ENCODE measurements around the gene TARDBP.
"Not testable (repeated sequence)": the region's sequence is repeated elsewhere in the genome, so short reads cannot be mapped to it uniquely, and the experiment has no call there.

The TARDBP gene

DNA sequence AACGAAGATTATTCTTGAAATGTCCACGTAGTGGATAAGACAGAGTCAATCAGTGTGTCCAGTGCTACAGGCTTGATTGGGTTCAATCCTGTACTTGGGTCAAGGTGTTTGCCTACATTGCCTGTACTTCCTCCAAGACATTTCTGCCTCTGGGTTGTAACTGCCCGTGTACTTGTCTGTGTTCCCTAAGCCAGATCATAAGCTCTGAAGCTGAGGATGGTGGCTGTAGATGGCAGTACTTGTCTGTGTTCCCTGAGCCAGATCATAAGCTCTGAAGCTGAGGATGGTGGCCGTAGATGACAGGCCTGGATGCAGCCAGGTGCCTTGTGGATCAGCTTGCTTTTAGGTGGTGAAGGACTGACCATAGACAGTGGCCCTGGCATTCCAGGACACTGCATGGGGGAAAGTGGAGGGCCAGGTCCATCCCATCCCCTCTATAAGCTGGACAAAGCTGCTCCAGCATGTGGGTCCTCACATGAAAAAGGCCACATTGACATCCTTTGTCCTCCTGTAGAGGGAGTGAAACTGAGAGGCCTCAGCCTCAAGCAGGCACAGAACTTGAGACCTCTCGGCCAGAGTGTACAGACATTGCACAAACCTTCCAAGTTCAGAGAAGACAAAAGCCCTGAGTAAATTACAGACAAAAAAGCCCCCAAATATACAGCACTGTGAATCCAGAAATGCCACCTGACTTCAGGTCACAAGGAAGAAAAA is 49.4 kb downstream of the TARDBP start:
- DNase-seq: no peak

DNA sequence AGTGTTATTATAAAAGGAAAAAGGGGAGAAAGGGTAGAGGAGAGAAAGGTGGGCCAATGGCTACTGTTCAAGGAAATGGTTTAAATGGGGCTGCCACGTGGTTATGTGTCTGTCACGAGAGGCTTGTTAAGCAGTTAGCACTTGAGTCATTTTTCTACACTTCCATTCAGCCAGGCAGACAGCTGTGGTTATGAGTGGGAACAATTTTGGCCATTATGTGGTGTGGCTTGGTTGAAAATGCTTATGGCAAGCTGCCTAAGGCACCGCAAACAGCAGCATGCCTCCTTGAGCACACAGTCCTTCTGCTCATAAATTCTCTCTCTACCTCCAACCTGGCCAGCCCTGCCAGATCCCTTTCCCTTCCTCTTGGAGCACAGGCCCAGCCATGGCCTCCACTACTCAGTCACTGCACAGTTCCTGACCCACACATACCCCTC is 50.5 kb downstream of the TARDBP start:
- DNase-seq: no peak

GRCh38 chr1:11063937-11064537 is 51.6 kb downstream of the TARDBP start:
- DNase-seq: not testable (repeated sequence)

GRCh38 chr1:11064942-11065341 is 52.5 kb downstream of the TARDBP start:
- no peak for DNase-seq

GRCh38 chr1:11065796-11066195 is 53.3 kb downstream of the TARDBP start:
- no peak for DNase-seq

DNA sequence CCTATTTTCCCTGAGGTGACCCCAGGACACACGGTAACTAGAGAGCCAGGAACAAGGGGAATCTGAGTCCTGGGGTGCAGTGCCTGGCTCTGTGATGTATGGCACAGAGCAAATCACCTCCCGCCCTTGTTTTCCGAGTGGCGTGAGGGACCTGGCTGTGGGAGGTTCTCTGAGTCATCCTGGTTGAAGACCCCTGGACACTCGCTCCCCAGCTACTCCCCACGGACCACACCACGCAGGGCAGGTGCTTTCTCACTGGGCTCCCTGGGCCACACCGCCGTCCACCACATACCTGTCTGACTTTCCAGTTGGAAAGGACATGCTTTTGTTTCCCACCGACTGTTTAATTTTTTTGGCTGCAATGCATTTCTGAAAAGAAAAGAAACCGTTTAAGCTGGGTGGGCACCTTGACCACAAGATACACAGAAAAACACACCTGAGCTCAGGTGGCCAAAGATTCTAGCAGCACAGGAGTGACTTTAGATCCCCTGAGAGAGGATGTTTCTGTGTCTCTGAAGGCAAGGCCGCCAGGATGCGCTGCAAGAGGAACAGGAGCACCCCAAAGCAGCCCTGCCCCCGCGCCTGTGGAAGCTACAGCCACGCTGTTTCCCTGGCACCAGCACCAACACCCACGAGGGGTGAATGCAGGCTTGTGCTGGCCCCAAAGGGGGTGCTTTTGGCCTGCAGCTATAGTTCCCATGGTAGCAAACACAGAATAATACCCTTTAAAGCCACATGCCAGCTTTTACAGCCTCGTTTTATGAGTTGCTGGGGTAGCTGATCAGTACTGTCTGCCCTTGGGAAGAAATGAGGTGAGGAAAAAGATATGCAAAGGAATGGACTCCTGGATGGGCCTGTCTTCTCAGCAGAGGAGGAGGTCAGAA is 55.5 kb downstream of the TARDBP start:
- DNase-seq: no peak

DNA sequence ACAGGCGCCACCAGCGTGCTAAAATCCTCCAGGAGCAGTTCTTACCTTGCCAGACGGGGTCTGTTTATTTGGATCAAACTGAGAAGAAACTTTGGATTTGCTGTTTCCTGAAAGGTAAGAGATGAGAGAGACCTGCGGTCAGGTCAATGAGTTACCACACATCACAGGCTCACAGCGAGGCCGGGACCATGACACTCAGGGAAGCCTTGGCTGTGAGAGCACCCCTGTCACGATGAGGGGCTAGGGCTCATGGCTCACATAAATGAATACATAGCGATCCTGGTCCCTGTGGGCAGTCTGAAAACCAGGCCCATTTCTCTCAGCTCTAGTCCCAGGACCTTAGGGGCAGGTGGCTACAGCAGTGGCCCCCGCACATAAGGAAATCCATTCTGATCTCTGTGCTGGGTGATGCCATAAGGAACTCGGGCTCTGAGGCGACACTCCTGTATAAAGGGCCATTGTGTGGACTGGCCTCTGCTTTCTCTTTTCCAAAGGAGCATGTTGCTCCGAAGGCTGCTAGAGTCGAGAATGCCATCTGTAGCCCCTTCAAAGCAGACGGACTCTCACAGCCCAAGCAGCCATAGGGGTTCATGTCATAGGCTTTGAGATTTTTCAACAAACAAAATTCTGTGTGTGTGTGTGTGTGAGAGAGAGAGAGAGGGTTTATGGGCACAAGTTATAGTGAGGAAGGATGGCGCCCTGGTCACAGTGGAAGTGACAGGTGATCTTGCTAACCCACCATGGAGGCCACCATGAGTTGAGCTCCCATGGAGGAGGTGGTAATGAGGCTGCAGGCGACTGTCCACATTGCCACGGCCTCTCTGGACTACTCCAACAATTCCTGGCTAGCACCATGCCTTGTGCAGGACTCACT is 56.4 kb downstream of the TARDBP start:
- no peak for DNase-seq

- no peak for DNase-seq
These were observed 58.4 kb downstream of the TARDBP start for GRCh38 chr1:11070876-11071275.

DNA sequence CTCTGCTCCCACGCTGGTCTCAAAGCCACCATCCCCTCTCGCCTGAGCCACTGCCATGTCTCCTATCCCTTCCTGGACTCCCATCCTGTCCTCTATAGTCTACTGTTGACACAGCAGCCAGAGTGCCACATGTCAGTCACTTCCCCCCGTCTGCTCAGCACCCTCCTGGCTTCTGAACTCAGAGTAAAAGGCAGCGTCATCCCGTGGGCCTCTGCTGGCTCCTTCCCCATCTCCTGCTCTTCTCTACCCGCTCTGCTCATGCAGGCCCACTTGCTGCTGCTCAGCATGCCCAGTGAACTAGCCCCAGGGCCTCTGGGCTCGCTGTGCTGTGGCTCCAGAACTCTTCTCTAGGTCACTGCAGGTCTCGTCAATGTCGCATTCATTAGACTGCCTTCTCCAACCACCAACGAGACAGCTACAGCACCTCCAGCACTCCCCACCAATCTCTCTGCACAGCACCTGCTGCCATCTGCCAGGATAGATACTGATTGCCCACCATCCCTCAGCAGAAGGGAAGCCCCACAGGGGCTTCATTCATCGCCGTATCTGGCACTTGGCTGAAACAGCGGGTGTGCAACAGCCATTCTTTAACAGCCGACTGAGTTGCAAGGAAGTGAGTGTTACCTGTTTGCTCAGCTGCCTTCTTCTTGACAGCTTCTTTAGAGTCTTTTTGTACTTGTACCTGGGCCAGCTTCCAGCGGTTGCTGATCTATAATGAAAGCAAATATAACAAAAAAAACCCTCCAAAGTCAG is 59.2 kb downstream of the TARDBP start:
- DNase-seq: peak; percentile 63

DNA sequence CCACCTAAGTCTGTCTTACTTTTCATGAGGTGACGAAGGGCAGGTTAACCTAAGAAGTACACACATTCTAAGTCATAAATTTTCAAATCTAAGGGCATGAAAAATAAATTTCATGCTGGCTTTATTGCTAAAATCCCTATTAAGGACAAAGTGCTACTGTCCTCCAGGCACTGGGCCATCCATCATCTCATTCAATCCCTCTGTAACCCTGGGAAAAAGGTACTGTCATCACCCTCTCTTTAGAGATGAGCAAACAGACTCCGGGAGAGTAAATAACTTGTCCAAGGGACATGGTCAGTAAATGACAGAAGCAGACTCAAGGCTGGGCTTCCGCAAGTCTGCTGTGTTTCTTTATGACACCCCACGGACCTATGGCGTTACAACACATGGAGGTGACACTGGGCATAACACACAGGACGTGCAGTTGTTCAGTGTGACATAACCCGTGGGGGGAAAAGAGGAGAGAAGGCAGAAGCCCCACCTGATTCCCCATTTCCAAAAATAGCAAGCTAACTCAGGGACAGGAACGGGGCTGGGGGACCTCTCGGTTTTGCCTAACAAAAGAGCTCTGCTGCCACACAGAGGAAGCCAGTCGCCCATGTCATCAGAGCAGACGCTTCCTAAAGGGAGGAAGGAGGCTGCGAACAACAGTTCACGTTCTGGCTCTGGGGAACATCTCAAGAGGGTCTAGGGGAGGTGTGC is 59.9 kb downstream of the TARDBP start:
- DNase-seq: no peak

DNA sequence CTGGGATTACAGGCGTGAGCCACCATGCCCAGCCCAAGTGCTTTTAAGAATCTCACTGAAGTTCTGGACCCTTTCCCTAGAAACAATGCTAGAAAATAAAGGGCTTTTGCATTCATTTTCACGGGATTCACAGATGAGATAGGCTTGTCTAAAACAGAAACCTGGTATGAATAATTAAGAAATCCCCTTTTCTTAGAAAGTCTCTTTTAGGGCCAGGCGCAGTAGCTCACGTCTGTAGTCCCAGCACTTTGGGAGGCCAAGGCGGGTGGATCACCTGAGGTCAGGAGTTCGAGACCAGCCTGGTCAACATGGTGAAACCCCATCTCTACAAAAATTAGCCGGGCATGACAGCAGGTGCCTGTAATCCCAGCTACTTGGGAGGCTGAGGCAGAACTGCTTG is 60.9 kb downstream of the TARDBP start:
- not testable (repeated sequence) for DNase-seq

Measured in NCI-H2171 treated with DMSO at 0.1 percent for 48 hours (cell line).